HG03097 (cell line): ENCODE results near the gene COL4A4.

Experiments
- ATAC-seq: cut with Tn5 transposase; IDR thresholded peaks from one replicate; pipeline ENCODE4 v1.9.1; 2021; ENCODE audit not compliant: unreplicated experiment, low FRiP score

COL4A4 gene

GRCh38 chr2:227163485-227163997, 464 bp downstream of the COL4A4 start:
- ATAC-seq: peak; percentile 86

- no peak for ATAC-seq
These were observed 2.1 kb downstream of the COL4A4 start for GRCh38 chr2:227161947-227162346.

- no peak for ATAC-seq
These were observed 3.8 kb downstream of the COL4A4 start for GRCh38 chr2:227160164-227160563.

- ATAC-seq: no peak
These were observed 8.8 kb downstream of the COL4A4 start for GRCh38 chr2:227154986-227155774.

DNA sequence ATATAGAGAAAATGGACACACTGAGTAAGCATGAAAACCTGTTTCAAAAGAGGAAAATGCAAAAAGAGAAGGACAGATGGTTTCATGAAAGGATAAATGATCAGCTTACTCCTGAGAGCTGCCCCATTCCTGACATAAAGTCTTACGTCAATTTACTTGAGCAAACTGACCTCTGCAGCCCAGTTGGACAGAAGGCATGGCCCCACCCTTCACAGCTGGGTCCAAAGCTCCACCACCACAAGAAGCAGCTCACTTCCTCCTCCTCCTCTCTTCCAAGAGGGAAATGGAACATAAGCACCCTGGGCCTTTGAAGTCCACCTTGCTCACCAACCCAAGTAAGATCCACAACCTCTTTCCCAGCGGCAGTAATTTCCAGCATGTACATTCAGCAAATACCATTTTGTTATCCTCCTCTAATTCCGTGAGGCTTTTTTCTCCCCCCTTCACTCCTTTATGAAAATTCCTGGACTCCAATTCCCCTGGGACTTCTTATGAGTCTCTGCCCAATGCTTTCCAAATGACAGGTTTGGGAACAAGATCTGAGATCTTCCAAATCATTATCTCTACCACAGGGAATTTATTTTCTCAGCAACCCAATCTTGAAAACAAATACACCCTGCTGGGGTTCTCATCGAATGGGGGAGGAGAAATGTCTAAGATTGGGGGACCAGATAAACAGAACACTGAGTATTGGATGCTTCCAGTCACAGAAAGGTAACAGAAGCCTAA, 10.1 kb downstream of the COL4A4 start:
- no peak for ATAC-seq

DNA sequence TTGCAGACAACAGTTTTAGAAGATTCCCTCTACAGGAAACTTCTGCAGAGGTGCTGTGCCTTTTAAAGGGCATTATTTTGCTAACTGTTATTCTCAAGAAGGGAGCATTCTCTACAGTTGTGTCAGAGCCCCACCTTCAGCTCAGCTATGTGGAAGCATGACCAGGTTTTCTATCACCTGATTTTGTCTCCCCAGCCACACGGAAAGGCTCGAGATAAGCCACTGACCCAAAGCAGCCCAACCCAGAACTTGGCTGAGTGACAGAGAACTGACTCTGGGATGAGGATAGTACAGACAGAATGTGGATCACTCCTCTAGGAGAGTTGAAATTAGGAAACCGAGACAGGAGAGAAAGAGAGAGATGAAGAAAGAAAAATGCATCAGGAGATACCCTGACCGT, 10.7 kb downstream of the COL4A4 start:
- ATAC-seq: no peak

DNA sequence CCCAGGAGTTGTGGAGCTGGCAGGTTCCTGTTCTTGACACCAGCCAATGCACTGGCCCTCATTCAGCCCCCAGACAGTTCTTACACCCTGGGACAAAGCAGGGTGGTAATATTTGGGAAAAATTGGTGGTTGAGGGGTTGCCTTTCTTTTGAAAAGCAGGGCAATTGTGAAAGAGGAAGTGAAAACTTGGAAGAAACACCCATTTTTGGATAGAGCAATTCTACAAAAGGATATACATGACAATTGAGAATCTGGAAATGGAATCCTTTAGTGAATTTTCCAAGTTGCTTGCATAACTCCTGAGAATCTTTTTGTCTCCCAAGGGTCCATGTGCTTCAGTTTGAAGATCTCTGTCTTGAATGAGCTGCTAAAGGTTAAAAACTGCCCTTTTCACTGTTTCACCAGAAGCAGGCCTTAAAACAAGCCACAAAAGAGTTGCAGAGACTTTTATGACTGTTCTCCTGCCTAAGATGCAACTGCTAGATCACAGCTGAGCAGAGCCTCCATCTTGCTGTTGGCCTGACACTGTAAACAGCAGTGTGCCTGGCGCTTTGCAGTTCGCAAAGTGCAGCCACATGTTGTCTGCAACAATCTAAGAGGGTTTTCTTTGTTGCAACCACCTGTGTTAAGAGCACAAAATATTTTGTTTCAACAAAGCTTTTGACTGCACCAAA, 11.8 kb downstream of the COL4A4 start:
- ATAC-seq: no peak

DNA sequence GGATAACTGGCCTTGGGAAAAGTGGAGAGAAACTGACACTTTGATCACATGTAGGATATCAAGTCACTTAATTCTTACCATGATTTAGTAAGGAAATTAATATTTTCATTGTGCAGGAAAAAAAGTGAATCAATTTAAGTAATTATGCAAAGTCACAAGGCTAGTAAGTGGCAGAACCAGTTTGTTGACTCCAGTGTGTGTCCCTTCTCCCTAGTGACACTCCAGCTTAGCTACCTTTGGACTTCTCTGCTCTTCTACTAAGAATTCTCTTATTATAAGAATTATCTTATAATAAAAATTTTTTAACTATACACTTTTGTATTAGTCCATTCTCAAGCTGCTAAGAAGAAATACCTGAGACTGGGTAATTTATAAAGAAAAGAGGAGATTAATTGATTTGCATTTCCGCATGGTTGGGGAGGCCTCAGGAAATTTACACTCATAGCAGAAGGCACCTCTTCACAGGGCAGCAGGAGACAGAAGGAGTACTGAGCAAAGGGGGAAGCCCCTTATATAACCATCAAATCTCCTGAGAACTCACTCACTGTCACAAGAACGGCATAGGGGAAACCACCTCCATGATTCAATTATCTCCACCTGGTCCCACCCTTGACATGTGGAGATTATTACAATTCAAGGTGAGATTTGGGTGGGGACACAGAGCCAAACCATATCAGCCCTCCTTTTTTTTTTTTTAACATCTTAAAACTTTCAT, 13.6 kb downstream of the COL4A4 start:
- no peak for ATAC-seq

- no peak for ATAC-seq
These were observed 15.9 kb downstream of the COL4A4 start for GRCh38 chr2:227148106-227148505.

DNA sequence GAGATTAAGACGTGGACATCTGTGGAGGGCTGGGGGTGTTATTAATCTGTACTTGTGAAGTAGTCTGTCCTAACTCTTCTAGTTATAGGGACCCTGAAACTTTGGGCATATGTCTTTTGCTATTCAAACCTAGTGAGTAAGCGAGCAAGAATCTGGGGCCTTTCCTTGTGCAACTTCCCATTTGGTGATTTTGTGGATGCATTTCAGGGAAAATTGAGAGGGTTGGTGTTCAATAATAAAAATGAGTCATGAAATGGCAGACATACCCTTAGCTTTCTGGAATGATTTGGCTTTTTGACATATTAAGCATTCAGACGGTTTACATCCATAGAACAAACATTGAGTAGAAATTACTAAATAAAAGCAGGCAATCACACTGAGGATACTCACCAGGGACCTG, 17.0 kb downstream of the COL4A4 start:
- no peak for ATAC-seq

DNA sequence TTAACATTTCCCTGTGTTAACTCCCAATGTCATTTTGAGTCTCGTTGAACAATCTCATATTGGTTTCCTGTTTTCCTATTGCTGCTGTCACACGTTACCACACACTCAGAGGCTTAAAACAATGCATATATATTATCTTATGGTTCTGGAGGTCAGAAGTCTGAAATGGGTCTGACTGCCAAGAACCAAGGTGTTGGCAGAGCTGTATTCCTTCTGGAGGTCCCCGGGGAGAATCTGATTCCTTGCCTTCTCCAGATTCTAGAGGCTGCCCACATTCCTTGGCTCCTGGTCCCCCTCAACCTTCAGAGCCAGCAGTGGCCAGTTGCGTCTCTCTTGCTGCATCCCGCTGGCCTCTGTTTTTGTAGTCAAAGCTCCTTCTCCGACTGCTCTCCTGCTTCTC, 17.5 kb downstream of the COL4A4 start:
- ATAC-seq: no peak

DNA sequence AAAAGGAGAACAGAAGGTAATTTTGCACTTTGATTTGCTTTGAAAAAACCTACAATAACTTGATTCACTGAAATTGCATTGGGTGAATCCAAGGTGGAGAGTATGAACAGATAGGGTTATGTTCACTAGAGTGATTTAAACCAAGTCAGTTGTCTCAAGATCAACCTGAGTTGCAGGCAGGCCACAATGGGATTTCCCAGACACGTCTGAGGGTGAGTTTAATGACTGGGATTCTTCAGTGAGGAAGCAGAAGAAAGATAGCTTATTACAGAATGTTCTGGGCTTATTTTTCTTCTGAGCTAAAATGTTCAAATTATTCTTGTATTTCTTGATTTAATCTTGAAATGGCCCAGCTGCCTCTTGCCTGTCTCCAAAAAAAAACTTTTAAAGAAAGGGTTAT, 20.1 kb downstream of the COL4A4 start:
- ATAC-seq: no peak

- no peak for ATAC-seq
These were observed 22.7 kb downstream of the COL4A4 start for GRCh38 chr2:227141301-227141700.

DNA sequence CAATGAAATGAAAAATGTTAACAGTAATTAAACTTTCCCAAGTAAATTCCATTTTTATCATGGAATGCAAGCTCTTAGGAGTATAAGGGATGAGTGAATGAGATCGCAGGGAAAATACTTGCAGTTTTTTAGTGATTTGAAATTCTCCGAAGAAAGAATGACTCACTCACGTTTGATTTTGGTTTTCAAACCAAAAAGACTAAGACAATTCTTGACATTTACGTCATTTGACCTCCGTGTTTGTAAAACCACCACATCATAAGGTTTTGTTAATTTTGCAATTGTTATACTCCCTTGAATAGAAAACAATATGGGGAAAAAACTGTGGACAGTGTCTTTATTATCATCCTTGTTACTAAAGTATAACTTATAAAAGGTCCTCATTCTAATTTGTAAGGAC, 29.4 kb downstream of the COL4A4 start:
- no peak for ATAC-seq

GRCh38 chr2:227132986-227133385, 31.0 kb downstream of the COL4A4 start:
- ATAC-seq: no peak

DNA sequence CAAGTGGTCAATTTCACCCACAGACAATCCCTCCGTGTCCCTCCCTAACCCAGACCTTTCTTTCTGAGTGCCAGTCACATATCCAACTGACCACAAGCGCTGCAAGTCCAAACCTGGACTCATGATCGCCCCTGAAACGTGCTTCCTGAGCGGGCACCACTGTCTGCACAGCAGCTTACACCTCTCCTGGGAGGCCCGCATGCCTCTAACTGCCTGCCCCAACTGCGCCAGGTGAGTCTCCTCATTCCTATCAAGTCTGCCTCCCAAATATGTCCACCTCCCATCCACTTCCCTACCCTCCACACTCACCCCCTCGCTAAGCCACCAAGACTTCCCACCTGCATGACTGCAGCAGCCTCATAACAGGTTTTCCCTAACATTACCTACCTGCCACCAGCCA, 33.4 kb downstream of the COL4A4 start:
- no peak for ATAC-seq

DNA sequence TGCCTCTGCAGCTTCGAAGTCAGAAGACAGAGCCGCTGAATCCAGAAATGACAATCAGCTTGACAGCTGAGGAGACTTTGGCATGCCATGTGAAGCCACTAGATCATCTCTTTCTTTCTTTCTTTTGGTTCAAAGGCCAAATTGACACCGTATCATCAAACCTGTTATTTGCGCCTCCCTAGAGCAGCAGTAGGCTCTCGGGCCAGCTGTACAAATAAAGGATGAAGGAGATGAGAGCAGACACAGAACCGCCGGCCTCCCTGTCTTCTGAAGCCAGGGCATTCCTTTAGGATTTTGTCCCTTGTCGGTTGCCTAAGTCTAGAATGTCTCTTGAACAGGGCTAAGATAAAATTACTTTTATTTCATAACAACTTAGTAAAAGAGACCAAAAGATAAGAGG, 36.8 kb downstream of the COL4A4 start:
- ATAC-seq: no peak

- no peak for ATAC-seq
These were observed 38.5 kb downstream of the COL4A4 start for GRCh38 chr2:227125506-227125905.

- ATAC-seq: no peak
These were observed 39.2 kb downstream of the COL4A4 start for GRCh38 chr2:227124811-227125210.

GRCh38 chr2:227123697-227124096, 40.3 kb downstream of the COL4A4 start:
- ATAC-seq: no peak

DNA sequence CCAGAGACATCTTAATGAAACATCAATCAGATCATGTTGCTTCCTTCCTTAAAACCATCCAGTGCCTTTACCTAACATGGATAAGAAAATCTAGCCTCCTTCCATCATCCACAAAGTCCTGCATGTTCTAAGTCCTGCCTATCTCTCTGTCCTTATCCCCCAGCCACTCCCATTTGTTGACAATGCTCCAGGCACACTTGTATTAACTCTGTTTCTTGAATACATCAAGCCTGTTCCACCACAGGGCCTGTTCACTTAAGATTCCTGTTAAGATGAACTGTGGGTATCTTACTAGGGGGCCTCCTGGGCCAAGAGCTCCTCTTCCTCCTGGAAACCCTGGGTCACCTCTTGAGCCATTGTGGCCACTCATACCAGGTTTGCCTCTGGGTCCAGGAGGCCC, 45.7 kb downstream of the COL4A4 start:
- no peak for ATAC-seq
